ENCODE data around the gene KCNJ9.
"Not testable (repeated sequence)": the region's sequence is repeated elsewhere in the genome, so short reads cannot be mapped to it uniquely, and the experiment has no call there.

Gene KCNJ9

DNA sequence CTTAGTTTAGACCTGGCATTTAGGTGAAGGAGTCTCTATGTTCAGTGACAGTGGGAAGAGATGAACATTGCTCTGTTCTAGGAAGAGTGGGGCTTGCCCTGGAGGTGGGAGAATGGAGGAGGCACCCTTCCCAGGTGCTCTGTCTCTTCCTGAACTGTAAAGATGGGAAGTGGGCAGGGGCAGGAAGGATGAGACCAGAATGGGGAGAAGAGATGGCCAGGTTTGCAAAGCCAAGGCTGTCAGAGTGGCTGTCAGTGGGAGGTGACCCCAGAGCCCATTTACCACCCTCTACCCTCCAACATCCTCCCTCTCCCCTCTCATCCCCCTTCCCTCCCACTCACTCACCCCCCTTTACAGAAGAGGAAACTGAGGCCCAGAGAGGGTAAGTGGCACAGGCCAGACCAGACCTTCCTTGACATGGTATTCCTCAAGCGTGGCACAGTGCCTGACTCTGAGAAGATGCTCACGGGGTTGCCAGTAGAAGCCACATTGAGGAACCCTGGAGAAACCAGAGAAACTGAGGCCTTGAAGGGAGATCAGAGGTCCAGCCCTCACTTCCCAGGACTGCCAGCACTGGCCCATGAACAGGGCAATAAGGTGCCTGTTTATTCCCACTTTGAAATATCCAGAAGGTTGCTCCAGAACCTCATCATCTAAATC, 18.5 kb downstream of the KCNJ9 start:
- no peak for FAIRE-seq
- no peak for DNase-seq (ENCODE audit: extremely low spot score, insufficient read length, low read depth)

DNA sequence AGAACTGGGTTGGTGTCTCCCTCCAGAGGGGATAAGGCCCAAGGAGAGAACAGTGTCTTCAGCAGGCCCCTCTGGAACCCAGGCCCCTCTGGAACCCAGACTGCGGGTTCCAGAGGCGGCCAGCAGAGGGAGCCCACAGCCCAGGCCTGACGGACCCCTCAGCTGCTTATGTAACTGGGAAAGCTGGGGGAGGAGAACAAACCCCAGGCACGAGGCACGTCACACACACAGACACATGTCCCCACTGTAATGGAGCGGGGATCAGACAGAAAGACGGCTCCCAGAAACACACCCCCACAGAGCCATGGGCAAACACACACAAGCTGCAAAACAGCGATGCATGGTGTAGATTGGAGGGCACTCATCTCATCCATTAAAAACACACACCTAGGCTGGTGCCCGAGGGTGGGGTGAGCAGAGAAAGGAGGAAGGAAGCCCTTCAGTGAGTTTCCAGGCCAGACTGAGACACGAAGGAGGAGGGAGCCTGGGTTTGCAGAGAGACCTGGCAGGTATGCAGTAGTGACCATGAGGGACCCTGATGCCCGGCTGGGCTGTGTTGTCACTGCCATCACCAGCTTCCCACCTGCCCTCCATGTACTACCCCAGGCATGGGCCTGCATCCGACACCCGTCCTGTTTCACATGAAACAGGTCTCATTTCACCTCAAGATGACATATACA, 19.8 kb downstream of the KCNJ9 start:
- peak; percentile 36 for FAIRE-seq
- DNase-seq (ENCODE audit: extremely low spot score, insufficient read length, low read depth), result peak; percentile 71

DNA sequence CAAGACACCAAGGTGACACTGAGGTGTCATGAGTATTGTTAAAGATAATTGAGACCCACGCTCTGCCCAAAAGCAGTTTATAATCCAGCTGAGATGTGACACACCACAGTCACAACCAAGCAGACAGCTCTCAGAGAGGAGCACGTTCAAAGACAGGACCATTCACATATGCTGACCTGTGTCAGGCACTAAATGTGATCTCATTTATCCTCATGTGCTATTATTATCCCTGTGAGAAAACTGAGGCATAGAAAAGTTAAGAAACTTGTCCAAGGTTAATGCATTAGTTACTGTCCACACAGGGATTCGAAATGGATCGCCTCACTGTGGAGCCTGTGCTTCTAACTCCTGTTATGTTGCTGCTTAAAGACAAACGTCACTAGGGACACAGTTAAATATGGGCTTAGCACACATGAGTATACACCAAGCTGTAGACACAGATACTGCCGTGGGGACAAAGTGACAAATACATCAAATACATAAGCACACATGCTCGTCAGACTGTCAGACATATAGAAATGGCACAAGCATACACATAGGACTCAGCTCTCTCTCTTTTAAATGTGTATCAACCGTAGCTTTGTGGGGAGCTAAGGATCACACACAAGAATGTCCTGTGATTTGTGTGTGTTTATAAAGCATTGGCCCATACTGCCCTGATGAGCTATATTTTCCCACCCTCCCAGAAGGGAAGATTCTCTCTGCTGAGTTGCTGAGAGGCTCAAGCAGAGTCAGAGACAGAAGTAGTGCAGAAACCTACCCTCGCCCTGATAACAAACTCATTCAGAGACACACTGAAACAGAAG, 20.6 kb downstream of the KCNJ9 start:
- DNase-seq (ENCODE audit: extremely low spot score, insufficient read length, low read depth), result no peak
- no peak for FAIRE-seq

DNA sequence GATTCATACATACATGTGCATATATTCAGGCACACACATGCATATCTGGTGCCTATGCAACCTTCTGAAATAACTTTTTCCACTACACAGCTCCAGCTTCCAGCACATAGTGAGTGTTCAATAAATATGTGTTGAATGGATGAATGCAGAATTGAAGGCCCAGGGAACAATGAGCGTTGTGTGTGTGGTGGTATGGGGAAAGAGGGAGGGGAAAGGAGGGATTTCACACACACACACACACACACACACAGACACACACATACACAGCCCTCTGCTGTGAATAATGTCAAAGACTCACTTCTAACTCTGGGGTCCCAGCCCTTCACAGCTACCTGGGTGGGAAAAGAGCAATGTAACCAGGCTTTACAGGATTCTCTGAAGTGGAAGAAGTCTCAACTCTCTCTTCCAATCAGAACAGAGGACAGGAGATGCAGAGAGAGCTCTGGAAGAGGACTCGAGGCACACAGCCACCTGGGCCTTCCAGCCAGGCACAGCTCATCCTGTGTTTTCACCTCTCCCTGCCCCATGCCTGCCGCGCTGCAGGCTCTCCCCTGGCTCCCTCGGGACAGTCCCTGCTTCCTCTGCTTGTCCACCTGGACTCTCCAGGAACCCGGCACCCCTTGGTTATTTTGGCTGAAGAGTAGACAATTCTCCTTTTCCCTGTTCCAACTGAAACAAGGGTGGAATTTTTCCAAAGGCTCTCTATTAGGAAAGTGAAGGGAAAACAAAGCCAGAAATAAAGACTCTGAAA, 22.5 kb downstream of the KCNJ9 start:
- FAIRE-seq (no peak), DNase-seq (ENCODE audit: extremely low spot score, insufficient read length, low read depth) (no peak)

GRCh38 chr1:160104486-160104885, 23.1 kb downstream of the KCNJ9 start:
- FAIRE-seq, result no peak
- no peak for DNase-seq (ENCODE audit: extremely low spot score, insufficient read length, low read depth)

DNA sequence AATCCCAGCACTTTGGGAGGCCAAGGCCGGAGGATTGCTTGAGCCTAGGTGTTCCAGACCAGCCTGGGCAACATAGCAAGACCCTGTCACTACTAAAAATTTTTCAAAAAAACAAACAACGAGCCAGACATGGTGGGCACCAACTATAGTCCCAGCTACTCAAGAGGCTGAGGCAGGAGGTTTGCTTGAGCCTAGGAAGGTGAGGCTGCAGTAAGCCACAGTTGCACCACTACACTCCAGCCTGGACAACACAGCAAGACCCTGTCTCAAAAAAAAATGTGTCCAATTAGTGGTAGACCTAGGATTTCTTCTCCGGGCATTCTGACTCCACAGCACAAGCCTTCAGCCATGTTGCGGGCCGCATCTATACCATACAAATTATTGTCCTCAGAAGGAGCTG, 23.8 kb downstream of the KCNJ9 start:
- FAIRE-seq (no peak), DNase-seq (ENCODE audit: extremely low spot score, insufficient read length, low read depth) (no peak)

DNA sequence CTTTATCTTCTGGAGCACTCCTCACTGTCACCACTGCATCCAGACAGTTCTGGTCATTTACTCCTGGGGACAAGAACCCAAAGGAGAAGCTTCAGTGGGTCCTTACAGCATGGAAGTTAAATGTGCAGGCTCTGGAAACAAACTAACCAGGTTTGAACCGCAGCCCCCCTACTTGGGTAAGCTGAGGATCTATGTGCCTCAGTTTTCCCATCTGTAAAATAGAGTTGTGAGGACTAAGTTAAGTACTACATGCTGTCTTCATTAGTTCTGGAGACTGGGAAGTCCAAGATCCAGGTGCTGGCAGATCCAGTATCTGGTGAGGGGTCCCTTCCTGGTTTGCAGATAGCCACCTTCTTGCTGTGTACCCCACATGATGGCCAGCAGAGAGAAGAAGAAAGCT, 26.2 kb downstream of the KCNJ9 start:
- no peak for DNase-seq (ENCODE audit: extremely low spot score, insufficient read length, low read depth)
- FAIRE-seq, result no peak

- no peak for FAIRE-seq
- no peak for DNase-seq (ENCODE audit: extremely low spot score, insufficient read length, low read depth)
Observed at GRCh38 chr1:160108888-160109662, 27.7 kb downstream of the KCNJ9 start.

- DNase-seq (ENCODE audit: extremely low spot score, insufficient read length, low read depth) (no peak), FAIRE-seq (no peak)
Observed at GRCh38 chr1:160109686-160110085, 28.3 kb downstream of the KCNJ9 start.

- FAIRE-seq; DNase-seq (ENCODE audit: extremely low spot score, insufficient read length, low read depth): not testable (repeated sequence)
Observed at GRCh38 chr1:160111462-160111861, 30.1 kb downstream of the KCNJ9 start.

DNA sequence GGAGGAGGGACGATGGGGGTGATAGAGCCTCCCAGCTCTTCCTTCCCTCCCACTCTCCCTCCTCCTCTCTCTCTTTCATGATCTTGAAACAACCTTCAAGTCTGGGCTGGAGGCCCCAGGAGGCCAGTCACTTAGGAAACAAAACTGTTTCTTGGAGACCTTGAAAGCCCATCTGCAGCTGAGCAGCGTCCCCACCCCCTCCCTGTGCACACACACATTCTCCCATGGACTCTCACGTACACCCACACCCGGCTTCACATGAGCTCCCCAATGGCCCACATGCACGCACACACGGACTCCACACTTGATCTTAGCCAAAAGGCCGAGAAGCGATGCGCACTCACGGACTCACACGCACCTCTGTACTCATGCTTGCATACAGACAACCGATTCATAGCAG, 31.0 kb downstream of the KCNJ9 start:
- DNase-seq (ENCODE audit: extremely low spot score, insufficient read length, low read depth) (no peak), FAIRE-seq (no peak)

DNA sequence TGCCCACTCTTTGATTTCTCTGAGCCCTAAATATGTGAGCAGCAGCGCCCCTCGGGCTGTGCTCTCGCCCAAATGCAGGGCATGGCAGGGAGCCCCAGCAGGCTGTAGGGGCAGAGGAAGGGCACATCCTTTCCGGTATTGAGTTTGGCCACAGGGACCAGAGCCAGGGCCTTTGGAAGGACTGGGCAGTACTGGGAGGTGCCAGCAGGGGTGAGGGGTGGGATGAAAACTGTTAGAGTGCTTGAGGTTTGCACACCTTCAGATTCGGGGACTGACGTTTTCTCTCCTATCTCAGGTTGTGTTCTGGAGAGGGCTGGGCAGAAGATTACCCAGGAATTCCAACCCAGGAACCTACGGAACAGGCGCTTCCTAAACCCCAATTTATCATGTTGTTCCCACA, 32.1 kb downstream of the KCNJ9 start:
- no peak for FAIRE-seq

DNA sequence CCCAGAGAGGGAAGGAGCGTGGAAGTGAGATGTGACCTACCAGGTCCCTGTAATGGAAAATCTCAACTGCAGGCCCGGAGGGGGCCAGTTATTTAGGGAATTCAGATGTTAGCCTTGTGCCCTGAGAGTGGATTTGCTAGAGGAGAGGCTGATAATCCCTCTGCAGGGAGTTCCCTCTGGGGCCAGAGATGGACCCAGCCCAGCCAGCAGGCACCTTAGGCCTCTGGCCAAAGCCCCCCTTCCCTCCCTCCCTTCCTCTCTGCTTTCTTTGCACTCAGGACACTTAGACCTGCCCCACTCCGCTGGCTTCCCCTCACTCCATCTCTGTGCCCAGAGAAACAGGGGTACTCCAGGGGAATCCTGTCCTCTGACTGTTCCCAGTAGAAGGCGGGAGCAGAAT, 32.7 kb downstream of the KCNJ9 start:
- DNase-seq (ENCODE audit: extremely low spot score, insufficient read length, low read depth) (no peak), FAIRE-seq (no peak)

More for the DNA sequence above, 32.1 kb downstream of the KCNJ9 start:
- DNase-seq (ENCODE audit: extremely low spot score, insufficient read length, low read depth), result no peak

DNA sequence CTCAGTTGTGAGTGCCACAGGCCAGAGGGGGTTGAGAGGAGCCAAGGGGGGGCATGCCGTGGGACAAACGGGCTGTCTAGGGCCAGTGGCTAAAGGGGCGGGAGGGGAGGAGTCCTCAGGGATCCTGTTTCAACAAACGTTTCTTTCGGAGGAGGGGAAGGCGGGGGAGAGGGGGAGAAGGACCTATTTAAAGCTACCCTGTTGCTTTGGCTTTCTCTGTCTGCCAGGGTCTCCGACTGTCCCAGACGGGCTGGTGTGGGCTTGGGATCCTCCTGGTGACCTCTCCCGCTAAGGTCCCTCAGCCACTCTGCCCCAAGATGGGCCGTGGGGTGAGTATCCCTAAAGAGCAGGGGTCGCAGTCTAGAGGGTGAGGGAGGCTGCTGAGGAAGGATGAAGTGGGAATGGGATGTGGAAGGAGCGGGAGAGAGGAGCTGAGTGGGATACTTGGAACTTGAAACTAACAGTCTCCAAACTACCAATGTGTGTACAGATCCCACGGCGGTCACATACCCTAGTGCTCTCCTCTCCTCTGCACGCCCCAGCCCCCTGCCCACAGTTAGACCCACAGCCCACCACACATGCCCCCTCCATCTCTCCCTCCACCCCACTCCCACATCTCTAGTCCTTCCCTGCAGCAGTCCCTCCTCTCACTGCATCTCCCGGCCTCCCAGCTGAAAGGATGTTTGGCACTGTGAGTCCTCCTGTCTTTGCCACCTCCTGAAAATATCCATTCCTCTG, 34.4 kb downstream of the KCNJ9 start, which contains the start of gene ATP1A2:
TSS of gene ATP1A2 (plus strand) at position 215 of the 738 bp plus-strand sequence. CDS start at position 318, 103 bp downstream.
- DNase-seq (ENCODE audit: extremely low spot score, insufficient read length, low read depth) (no peak), FAIRE-seq (no peak)

- DNase-seq (ENCODE audit: extremely low spot score, insufficient read length, low read depth), result no peak
- FAIRE-seq, result no peak
Observed at GRCh38 chr1:160116283-160117147, 35.2 kb downstream of the KCNJ9 start.

DNA sequence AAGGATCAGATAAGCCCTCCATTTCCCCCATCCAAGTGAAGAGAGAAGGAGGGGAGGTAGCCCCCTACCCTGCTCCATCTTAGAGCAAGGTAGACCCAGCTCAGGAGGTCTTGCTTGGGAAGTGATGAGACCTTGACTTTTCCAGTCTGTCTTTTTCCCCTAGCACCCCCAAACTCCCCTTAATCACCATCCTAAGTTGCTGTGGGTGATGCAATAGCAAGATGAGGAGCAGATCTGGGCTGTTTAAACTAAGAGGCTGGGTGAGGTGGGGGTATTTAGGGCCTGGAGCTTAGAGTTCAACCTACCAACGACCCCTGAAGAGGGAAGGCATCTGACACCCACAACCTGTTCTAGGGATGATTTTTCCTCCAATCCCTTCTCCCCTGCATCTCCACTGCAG, 36.0 kb downstream of the KCNJ9 start:
- no peak for FAIRE-seq

DNA sequence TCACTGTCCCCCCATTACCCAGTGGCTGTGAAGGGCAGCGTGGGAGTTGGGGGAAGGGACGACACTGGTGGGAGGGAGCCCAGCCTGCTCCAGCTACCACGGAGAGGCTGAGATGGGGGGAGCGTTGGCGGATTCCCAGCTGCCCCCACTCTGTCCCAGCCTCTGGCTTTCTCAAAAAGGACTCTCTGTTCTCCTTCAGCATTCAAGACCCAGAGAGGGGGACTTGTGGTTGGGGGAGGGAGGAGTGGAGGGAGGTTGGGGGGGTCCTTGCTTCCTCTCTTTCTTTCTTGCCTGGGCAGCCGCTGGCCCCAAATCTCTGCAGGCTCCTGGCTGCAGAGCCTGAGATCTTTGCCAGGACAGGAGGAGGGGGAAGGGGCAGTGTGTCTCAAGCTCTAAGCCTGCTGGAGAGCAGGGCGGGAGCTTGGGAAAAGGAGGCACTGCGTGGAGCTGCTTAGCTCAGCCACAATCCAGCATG, 36.4 kb downstream of the KCNJ9 start:
- no peak for DNase-seq (ENCODE audit: extremely low spot score, insufficient read length, low read depth)
- no peak for FAIRE-seq

More for the DNA sequence above, 36.0 kb downstream of the KCNJ9 start:
- DNase-seq (ENCODE audit: extremely low spot score, insufficient read length, low read depth), result no peak

DNA sequence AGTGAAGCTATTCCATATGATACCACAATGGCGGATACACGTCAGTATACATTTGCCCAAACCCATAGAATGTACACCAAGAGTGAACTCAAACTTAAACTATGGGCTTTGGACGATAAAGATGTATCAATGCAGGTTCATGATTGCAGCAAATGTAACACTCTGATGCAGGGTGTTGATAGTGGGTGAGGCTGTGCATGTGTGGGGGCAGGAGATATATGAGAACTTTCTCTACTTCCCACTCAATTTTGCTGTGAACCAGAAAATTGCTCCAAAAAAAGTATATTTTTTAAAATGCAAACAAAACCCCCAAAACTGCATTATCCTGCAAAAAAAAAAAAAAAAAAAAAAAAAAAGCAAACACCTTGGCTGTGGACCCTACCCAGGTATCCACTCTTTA, 37.6 kb downstream of the KCNJ9 start:
- FAIRE-seq (no peak), DNase-seq (ENCODE audit: extremely low spot score, insufficient read length, low read depth) (no peak)
